IPS DF 4.7 (cell line): Measurements from ENCODE around the gene CREBZF.

ENCODE experiments used
- DNase-seq: peaks from one replicate; pipeline ENCODE4 v3.0.0-alpha.2; 2013; ENCODE audit warnings: low spot score; ENCODE audit errors: extremely low read depth

The CREBZF gene

GRCh38 chr11:85664615-85665481, at the start of gene CREBZF:
CREBZF (minus strand) TSS chr11:85665129; CDS start chr11:85664875, 254 bp downstream.
- peak; percentile 66 for DNase-seq

DNA sequence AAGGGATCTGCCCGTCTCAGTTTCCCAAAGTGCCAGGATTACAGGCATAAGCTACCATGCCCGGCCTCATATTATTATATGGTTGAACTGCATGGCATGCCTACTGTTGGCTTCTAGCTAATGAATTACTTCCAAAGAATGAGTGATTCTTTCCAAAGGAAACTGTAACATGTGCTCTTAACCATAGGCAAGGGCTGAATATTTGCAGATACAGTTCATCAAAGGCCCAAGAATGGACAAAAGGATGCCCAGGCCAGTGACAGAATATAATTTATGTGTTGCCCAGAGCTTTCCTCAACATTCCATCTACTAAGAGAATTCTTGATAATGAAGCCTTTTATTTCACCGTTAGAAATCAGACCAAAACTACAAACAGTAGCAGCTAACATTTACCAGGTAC, 48.0 kb upstream of the CREBZF start:
- DNase-seq, result no peak

DNA sequence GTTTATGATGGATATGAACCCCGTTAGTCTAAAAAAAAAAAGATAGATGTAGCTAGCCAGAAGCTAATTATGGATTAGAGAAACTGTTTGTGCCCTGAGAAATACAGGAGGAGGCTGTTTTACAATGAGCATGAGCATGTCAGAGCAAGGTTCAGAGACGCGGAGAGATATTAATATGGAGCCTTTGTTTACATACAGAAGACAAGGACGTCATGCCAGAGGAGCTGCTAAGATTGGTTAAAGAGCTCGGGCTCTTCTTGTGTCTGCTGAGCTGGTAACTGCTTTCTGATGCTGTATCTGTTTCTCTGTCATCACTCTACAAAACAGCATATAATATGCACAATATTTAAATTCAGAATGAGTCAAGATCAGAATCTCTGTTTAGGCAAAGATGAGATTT, 46.0 kb upstream of the CREBZF start:
- no peak for DNase-seq

DNA sequence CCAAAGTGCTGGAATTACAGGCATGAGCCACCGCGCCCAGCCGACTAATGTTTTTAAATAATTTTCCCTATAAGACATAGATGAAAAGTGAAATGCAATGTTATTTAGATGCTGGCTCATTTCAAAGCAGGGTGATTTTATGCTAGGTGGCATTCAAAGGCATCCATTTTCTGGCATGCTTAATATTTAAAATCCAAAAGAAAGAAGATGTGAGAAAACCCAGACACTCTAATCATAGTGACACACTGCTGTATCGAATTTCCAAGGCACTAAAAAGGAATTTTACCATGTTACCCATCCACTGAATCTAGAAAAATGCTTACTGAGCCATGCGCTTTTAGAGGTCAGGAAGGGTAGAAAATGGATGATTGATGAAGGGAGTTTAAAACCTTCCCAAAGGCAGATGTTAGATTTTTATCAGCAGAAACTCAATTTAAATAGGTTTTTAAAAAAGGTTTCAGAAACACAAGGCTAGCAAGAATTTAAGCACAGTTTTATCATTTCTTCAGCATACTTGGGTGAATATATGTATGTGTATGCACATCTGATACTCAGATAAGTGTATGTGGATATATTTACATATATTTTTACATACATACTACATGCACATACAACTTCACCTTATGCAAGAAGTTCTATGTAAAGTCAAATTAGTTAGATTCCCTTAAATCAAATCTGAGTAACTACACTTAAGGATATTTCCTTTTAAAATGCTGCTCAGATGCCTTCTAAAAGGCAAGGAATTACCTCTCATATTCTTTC, 45.2 kb upstream of the CREBZF start:
- DNase-seq, result no peak

- no peak for DNase-seq
These were observed 40.9 kb upstream of the CREBZF start for GRCh38 chr11:85705800-85706199.

DNA sequence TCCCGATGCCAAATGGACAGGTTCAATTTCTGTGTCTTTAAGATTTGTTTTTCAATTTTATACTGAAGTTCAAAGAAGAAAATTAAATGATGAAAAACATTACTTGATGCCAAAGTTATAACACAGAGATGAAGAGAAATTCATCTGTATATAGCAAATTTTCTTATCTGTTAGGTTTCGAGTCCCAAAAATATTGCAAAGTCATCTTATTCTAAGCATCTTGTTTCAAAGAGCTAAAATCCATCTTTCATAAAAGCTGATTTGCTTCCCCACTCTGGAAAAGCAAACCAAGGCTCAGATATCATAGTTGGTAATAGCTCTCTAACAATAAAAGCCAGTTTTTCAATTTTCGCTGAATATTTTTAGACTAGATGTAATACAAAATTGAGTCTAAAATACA, 40.0 kb upstream of the CREBZF start:
- DNase-seq, result no peak

DNA sequence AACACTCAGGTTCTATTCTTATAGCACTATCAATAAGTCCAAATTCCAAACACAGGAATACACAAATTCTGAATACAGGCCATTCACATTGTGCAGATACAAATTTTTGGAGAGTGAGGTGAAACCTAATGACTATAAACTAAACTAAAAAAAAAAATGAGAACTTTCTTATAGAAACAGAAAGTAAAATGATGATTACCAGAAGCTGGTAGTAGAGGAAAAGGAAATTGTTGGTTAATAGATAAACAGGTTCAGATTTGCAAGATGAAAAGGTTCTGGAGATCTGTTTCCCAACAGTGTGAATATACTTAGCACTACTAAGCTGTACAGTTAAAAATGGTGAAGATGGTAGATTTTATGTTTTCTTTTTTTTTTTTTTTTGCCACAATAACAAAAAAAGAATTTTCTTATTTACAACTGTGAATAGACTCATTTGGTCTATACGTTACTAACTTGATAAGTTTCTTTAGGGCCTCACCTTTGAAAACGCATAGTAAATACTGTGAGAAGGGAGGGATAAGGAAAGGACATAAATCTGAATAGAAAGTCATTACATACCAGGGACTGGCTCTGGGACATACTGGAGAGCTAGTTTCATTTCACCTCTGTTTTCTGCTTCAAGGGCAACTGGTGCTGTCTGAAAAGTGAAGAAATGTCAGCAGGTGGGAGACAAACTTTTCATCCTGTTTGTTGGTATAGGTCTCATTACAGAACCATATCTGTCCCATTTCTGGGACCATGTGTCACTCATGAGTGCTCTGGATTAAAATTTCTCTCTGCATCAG, 35.2 kb upstream of the CREBZF start:
- no peak for DNase-seq

GRCh38 chr11:85698195-85698594, 33.3 kb upstream of the CREBZF start:
- no peak for DNase-seq

DNA sequence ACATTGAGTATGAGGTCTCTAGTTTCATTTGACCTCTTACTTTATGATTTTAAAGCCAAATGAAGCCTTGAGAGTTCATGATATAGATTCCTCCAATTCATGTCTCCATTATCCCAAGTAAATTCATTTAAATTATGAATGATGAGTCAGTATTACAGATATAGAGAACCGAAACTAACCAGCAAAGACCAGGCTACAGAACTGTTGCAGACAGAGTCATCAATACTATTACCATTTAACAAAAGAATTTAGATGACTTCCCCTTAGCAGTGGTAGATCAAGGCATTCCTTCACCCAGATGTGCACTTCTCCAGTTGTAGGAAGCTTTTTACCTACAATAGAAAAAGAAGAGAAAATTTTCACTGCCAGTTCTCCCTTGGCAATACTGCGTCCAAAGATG, 32.8 kb upstream of the CREBZF start:
- DNase-seq, result no peak

GRCh38 chr11:85695546-85695945, 30.6 kb upstream of the CREBZF start:
- no peak for DNase-seq

DNA sequence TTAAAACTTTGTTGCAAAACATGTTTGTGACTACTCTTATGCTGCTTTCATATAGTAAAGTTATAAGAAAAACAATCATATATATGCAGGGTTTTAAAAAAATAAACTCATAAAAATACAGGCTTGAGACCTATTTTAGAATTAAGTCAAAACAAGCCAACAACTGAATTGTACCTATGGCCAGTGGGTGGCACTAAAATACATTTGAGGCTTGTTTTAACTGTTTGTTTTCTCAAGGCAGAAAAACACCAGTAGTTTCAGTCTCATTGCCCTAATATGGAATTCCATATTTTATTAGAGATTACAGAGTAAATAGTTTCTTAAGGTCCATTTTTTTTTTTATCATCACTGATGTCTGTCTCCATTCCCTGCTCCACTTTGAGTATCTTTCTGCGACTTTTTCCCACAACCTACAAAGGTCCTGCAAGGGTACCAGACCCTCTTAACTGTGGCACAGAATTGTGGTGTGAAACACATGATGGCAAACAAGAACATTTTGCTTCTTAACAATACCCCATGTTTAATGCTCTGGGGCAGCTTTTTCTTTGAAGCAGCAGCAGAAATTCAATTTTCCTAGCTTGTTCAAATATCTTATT, 29.6 kb upstream of the CREBZF start:
- no peak for DNase-seq

DNA sequence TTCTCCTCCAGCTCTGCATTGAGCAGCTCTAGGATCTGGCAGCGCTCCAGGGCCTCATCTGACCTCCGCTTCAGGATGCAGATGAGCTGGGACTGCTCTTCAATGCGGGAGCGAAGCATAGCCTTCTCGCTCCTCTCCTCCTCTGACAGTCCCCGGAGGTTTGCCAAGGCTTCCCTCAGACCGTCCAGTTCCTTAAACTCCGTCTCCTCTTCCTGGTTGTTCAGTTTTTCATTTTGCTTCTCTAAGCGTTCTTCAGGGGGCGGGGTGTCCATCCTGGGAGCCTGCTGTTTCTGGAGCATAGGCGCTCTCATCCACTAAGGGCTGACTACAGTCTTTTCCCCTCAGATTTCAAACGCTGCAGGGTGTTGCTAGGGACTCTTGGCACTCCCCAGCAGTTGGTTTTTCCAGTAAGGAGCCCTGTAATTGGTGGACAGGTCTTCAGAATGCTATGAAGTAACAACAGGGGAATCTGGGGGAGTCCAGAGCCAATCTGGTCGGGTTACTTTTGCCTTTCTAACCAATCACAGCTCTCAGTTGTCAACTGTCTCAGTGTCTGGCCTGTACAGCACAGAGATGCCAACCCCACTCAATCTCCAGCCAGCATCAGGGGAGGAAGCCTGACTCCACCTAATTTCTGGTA, 21.0 kb upstream of the CREBZF start, which contains the start of gene CCDC89:
Gene CCDC89, minus strand, starts transcription at position 376 of the 640 bp plus-strand sequence. Its CDS starts 65 bp downstream, at position 311.
- no peak for DNase-seq

DNA sequence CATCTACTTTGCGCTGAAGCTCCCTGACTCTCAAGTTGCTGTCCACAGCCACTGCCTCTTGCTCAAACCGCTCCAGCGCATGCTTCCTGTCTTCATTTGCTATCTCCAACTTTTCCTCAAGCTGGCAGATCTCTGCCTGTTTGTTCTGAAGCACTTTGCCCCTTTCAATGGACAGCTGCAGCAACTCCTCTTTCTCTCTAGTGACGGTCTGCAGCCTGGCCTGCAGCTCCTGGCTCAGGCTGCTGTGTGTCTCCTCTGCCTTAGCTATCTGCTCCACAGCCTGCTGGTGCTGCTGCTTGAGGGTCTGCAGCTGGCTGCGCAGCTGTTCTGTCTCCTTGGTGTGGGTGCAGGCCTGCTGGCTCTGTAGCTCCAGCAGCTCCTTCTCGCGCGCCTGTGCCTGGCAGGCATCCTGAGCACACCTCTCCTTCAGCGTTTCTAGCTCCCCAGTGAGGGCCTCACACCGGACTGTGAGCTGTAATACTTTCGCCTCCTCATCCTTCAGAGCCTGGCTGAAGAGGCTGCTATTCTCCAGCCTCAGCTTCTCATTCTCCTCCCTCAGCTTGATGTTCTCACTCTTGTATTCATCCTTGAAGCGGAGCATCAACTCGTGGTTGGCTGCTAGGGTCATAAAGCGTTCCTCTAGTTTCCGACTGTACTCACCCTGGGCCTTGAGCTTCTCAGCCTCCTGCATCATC, 20.3 kb upstream of the CREBZF start:
- DNase-seq, result no peak

- DNase-seq, result no peak
These were observed 17.7 kb upstream of the CREBZF start for GRCh38 chr11:85682330-85683305.

GRCh38 chr11:85680897-85681296, 16.0 kb upstream of the CREBZF start:
- DNase-seq, result no peak

DNA sequence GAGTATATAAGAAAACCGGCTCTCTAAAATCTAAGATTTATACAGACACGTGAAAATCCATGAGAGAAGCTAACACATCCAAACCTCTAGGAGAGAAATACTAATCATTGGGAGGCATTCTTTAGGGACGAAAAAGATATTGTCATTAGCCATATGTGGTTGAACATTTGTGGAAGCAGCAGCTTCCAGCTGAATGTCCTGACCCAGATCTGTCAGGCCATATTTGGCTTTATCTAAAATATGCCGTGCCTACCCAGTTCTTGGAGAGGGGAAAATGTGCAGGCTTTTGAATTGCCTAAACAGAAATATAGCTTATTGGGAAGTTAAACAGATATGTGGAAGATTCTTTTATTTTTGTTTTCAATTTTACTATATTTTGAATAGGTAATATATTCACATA, 14.6 kb upstream of the CREBZF start:
- DNase-seq, result no peak

GRCh38 chr11:85673393-85673792, 8.5 kb upstream of the CREBZF start:
- no peak for DNase-seq

DNA sequence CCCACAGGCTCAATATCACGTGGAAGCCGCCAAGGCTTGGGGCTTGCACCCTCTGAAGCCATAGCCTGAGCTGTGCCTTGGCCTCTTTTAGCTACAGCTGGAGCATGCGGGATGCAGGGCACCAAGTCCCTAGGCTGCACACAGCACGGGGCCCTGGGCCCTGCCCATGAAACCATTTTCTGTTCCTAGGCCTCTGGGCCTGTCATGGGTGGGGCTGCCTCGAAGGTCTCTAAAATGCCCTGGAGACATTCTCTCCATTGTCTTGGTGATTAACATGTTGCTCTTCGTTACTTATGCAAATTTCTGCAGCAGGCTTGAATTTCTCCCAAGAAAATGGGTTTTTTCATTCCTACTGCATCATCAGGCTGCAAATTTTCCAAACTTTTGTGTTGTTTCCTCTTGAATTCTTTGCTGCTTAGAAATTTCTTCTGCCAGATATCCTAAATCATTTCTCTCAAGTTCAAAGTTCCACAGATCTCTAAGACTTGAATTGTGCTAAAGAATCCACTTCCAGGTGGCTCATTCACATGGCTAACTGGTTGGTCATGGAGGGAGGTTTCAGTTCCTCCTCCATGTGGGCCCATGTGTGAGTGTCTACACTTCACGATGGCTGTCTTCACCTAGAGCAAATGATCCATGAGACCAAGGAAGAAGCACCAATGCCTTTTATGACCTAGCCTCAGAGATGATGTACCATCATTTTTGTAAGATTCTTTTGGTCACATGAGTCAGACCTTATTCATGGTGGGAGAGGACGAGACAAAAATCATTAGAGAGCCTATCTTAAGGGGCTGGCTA, 7.4 kb upstream of the CREBZF start:
- no peak for DNase-seq
